OCI-LY3 (cell line): ENCODE measurements around the gene ACTA2.

Source experiments
- H2AFZ ChIP-seq: fragments of 200-600, 300-600 bp; shearing (Covaris generic); 2 replicates; pipeline ENCODE4 v1.6.0; 2014; ENCODE audit warnings: antibody characterized with exemption, low read depth, low read length
- H3K27ac ChIP-seq: fragments of 200-600, 300-600 bp; sonication (generic); 2 replicates; pipeline ENCODE4 v1.5.1; 2014; ENCODE audit warnings: mild to moderate bottlenecking, low read length, moderate library complexity, mixed read lengths
- H3K27me3 ChIP-seq: fragments of 200-600, 300-600 bp; sonication (generic); 2 replicates; pipeline ENCODE4 v1.6.1; 2014; ENCODE audit warnings: low read depth, low read length, mixed read lengths
- H3K36me3 ChIP-seq: fragments of 200-600, 300-600 bp; sonication (generic); replicated peaks from 2 replicates; pipeline ENCODE3; 2014; ENCODE audit warnings: low read depth, low read length, mixed read lengths
- H3K4me1 ChIP-seq: fragments of 300-600, 200-600 bp; sonication (generic); 2 replicates; pipeline ENCODE4 v1.6.1; 2014; ENCODE audit warnings: low read length, mixed read lengths
- H3K4me2 ChIP-seq: fragments of 200-600, 300-600 bp; sonication (generic); 2 replicates; pipeline ENCODE4 v1.6.1; 2014; ENCODE audit warnings: low read length, mixed read lengths
- H3K4me3 ChIP-seq: fragments of 300-600, 200-600 bp; sonication (generic); 2 replicates; pipeline ENCODE4 v1.5.1; 2014; ENCODE audit warnings: antibody characterized with exemption, mild to moderate bottlenecking, low read length, moderate library complexity
- H3K79me2 ChIP-seq: fragments of 300-600, 200-600 bp; shearing (Covaris generic); 2 replicates; pipeline ENCODE4 v1.6.1; 2014; ENCODE audit warnings: mild to moderate bottlenecking, low read length, mixed read lengths
- H3K9ac ChIP-seq: fragments of 300-600, 200-600 bp; shearing (Covaris generic); 2 replicates; pipeline ENCODE4 v1.6.0; 2014; ENCODE audit warnings: mild to moderate bottlenecking, low read length, moderate library complexity
- H3K9me3 ChIP-seq: fragments of 200-600, 300-600 bp; shearing (Covaris generic); 2 replicates; pipeline ENCODE4 v1.6.1; 2014; ENCODE audit warnings: low read length, mixed read lengths; ENCODE audit not compliant: insufficient read depth
- H4K20me1 ChIP-seq: fragments of 200-600, 300-600 bp; sonication (generic); 2 replicates; pipeline ENCODE4 v1.6.1; 2016; ENCODE audit warnings: low read length, mixed read lengths; ENCODE audit not compliant: insufficient read depth
- CTCF ChIP-seq: fragments of 200-600, 300-600 bp; sonication (generic); IDR thresholded peaks from 2 replicates; pipeline ENCODE4 v1.5.1; 2014; ENCODE audit warnings: antibody characterized with exemption, low read length, low read depth
- EZH2phosphoT487 ChIP-seq: fragments of 200-600 bp; shearing (Covaris generic); IDR thresholded peaks from 2 replicates; pipeline ENCODE4 v1.6.1; 2018; ENCODE audit warnings: antibody characterized with exemption, mixed run types, low read depth

The ACTA2 gene

DNA sequence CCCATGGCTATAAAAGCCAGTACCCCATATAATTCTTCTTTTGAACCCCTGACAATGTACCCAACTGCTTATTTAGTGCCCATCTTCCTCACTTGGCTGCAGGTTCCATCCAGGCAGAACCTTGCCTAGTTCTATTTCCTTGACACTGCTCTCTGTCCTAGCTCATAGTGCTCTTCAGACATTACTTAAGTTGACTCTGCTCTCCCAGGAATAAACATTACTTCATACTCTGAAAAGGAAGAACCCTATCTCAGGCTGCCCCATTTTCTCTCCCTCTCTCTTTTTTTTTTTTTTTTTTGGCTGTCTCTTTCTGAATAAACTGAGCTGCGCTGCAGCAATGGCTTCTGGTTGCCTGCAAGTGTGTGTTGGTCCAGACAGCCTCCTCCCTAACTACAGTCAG lies 21.0 kb downstream of the ACTA2 start:
- Histone ChIP-seq H3K9me3 (no peaks in the 10 kb centered on the region), H3K4me3 (no peak overlapping the region), H3K4me2 (no peak overlapping the region), H2AFZ (no peak overlapping the region), H3K4me1 (peaks cover 27% of the 10 kb centered on the region), H3K27me3 (no peaks in the 10 kb centered on the region), H3K9ac (no peak overlapping the region), H3K27ac (no peak overlapping the region), H3K36me3 (peaks cover 4% of the 10 kb centered on the region), H3K79me2 (no peaks in the 10 kb centered on the region), H4K20me1 (no peaks in the 10 kb centered on the region)
- TF ChIP-seq CTCF (no peak), EZH2phosphoT487 (no peak)

- no peak overlapping the region for H3K27ac ChIP-seq
- H3K36me3 ChIP-seq: peaks cover 16% of the 10 kb centered on the region
- H4K20me1 ChIP-seq: no peaks in the 10 kb centered on the region
- H3K4me3 ChIP-seq: no peak overlapping the region
- H3K4me1 ChIP-seq: peaks cover 10% of the 10 kb centered on the region
- TF ChIP-seq CTCF: no peak
- TF ChIP-seq EZH2phosphoT487: no peak
- no peaks in the 10 kb centered on the region for H3K79me2 ChIP-seq
- H3K9ac ChIP-seq: no peak overlapping the region
- H2AFZ ChIP-seq: no peak overlapping the region
- H3K4me2 ChIP-seq: no peak overlapping the region
- H3K9me3 ChIP-seq: no peaks in the 10 kb centered on the region
- H3K27me3 ChIP-seq: no peaks in the 10 kb centered on the region
Observed at GRCh38 chr10:88928254-88928653, 24.3 kb downstream of the ACTA2 start.

GRCh38 chr10:88927416-88927690 lies 25.2 kb downstream of the ACTA2 start:
- no peaks in the 10 kb centered on the region for H4K20me1 ChIP-seq
- TF ChIP-seq CTCF: no peak
- TF ChIP-seq EZH2phosphoT487: no peak
- no peak overlapping the region for H3K4me3 ChIP-seq
- H3K9me3 ChIP-seq: no peaks in the 10 kb centered on the region
- no peak overlapping the region for H3K4me2 ChIP-seq
- no peaks in the 10 kb centered on the region for H3K79me2 ChIP-seq
- peaks cover 8% of the 10 kb centered on the region for H3K4me1 ChIP-seq
- peaks cover 23% of the 10 kb centered on the region for H3K36me3 ChIP-seq
- H3K27ac ChIP-seq: no peak overlapping the region
- H2AFZ ChIP-seq: no peak overlapping the region
- H3K9ac ChIP-seq: no peak overlapping the region
- no peaks in the 10 kb centered on the region for H3K27me3 ChIP-seq

DNA sequence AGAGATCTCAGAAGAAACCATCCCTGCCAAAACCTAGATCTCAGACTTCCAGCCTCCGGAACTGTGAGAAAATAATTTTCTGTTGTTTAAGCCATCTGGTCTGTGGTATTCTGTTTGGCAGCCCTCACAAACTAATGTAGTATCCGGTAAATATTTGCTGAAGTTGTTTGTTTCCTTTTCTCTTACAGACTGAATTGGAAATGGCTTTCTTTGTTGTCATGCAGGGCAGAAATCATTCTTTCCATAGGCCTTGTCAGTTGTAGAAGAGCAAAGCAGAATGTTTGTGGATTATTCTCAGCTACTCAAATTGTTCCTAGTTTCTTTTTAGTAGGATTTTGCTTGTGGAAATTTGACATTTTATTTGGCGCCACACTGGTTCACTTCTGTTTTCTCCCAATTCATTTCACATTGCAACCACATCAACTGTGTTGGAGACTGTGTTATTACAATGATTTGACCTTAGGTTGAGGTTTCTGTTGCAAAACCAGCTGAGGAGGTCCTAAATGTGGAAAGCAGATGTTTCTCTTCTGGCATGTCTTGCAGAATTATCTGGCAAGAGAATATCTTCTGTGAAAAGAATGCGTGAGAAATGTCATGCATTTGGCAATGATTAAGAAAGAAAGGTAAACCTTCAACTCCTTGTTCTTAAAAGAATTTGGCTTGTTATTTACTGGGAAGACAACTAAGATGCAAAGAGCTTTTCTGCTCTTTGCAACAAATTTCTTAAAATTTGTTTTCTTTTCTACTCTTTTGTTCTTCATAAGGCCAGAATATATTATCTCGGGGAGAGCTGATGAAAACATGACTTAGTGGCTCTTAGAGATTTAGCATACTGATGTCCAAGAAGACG lies 25.8 kb downstream of the ACTA2 start:
- Histone ChIP-seq H3K27ac (no peak overlapping the region), H3K4me1 (peaks cover 2% of the 10 kb centered on the region; the same call in 1 of the 2 replicates), H3K27me3 (no peaks in the 10 kb centered on the region), H3K4me3 (no peak overlapping the region), H3K36me3 (peaks cover 23% of the 10 kb centered on the region), H4K20me1 (no peaks in the 10 kb centered on the region), H2AFZ (no peak overlapping the region), H3K79me2 (no peaks in the 10 kb centered on the region), H3K4me2 (no peak overlapping the region), H3K9me3 (no peaks in the 10 kb centered on the region), H3K9ac (no peak overlapping the region)
- TF ChIP-seq CTCF (no peak), EZH2phosphoT487 (no peak)
